Skeletal muscle tissue (tissue), 4 donors: Measurements from ENCODE around the gene WDR33. TPM values are rescaled to one million over a fixed set of nuclear protein-coding genes. Genes with fewer than 3 reads are reported as not detected.

Source experiments
- H3K27ac ChIP-seq: one replicate; pipeline ENCODE4 v1.7.0; 2013; ENCODE audit warnings: mild to moderate bottlenecking, low read depth, low read length, inconsistent platforms
- H3K27me3 ChIP-seq, 3 donors: one replicate each; pipeline ENCODE4 v1.7.0; 2013; ENCODE audit warnings: low read length in 3 of 3; ENCODE audit not compliant: control insufficient read depth in 3 of 3, insufficient read depth in 3 of 3
- H3K36me3 ChIP-seq, 3 donors: one replicate each; pipeline ENCODE4 v1.7.0; 2013; ENCODE audit warnings: low read length in 3 of 3; ENCODE audit not compliant: control insufficient read depth in 3 of 3, insufficient read depth in 3 of 3
- H3K4me1 ChIP-seq, 3 donors: one replicate each; pipeline ENCODE4 v1.7.0; 2013; ENCODE audit warnings: low read length in 3 of 3, mild to moderate bottlenecking in 3 of 3; ENCODE audit not compliant: control insufficient read depth in 3 of 3, insufficient read depth in 3 of 3
- H3K4me3 ChIP-seq, 3 donors: one replicate each; pipeline ENCODE4 v1.7.0; 2013; ENCODE audit warnings: low read length in 3 of 3
- H3K9ac ChIP-seq, 3 donors: one replicate each; pipeline ENCODE4 v1.7.0; 2013; ENCODE audit warnings: low read length in 3 of 3, mild to moderate bottlenecking in 3 of 3, moderate library complexity in 2 of 3, low read depth in 1 of 3
- H3K9me3 ChIP-seq, 3 donors: one replicate each; pipeline ENCODE4 v1.7.0; 2013; ENCODE audit warnings: low read length in 3 of 3; ENCODE audit not compliant: control insufficient read depth in 3 of 3
- total RNA-seq: library from RNA; depleted of rRNA; stranded (reverse); fragments of >200 nt; gene quantifications from one replicate; pipeline ENCODE4 v1.2.3, GENCODE V29; 2014
- donor health status: Osteomylitis.

Gene WDR33
- 41.2 TPM for total RNA-seq

- Histone ChIP-seq H3K27me3 (no peaks in the 10 kb centered on the region), H3K36me3 (no peaks in the 10 kb centered on the region), H3K27ac (peak within 1 kb of the TSS; percentile 95), H3K9ac (peak within 1 kb of the TSS; percentile 83 to 98 (median 96)), H3K4me1 (peaks cover 11 to 24% (median 22%) of the 10 kb centered on the region in 3 donors), H3K4me3 (peak within 1 kb of the TSS; percentile 76 to 87 (median 84)), H3K9me3 (no peaks in the 10 kb centered on the region)
Observed at GRCh38 chr2:127810619-127811396, at the start of gene WDR33. Gene WDR33 (minus strand): TSS chr2:127811171. CDS start chr2:127770981, 40,190 bp downstream.

GRCh38 chr2:127860130-127860529, 49.2 kb upstream of the WDR33 start:
- Histone ChIP-seq H3K36me3 (peaks cover 17 to 20% (median 18%) of the 10 kb centered on the region in 3 donors), H3K4me3 (no peak overlapping the region), H3K4me1 (peaks cover 15 to 18% (median 16%) of the 10 kb centered on the region in 3 donors), H3K27me3 (no peaks in the 10 kb centered on the region), H3K9ac (no peak overlapping the region), H3K9me3 (no peaks in the 10 kb centered on the region), H3K27ac (peak overlapping the region; percentile 1)

- Histone ChIP-seq H3K27ac (peak overlapping the region; percentile 1), H3K4me3 (no peak overlapping the region), H3K9ac (no peak overlapping the region), H3K4me1 (peaks cover 15 to 18% (median 16%) of the 10 kb centered on the region in 3 donors), H3K9me3 (no peaks in the 10 kb centered on the region), H3K36me3 (peaks cover 13 to 16% (median 14%) of the 10 kb centered on the region in 3 donors), H3K27me3 (no peaks in the 10 kb centered on the region)
Observed at GRCh38 chr2:127859712-127860085, 48.7 kb upstream of the WDR33 start.

- Histone ChIP-seq H3K9ac (peak overlapping the region; percentile 87 to 94 (median 93)), H3K4me3 (peak overlapping the region; percentile 95 to 98 (median 96)), H3K27me3 (no peaks in the 10 kb centered on the region), H3K9me3 (no peaks in the 10 kb centered on the region), H3K36me3 (peaks cover 2 to 6% (median 2%) of the 10 kb centered on the region in 3 donors), H3K4me1 (peaks cover 15 to 18% (median 16%) of the 10 kb centered on the region in 3 donors), H3K27ac (peak overlapping the region; percentile 65)
Observed at GRCh38 chr2:127857265-127857808, 46.4 kb upstream of the WDR33 start.

- Histone ChIP-seq H3K4me1 (peaks cover 9 to 12% (median 11%) of the 10 kb centered on the region in 3 donors), H3K4me3 (no peak overlapping the region), H3K9ac (no peak overlapping the region), H3K9me3 (no peaks in the 10 kb centered on the region), H3K27ac (no peak overlapping the region), H3K36me3 (peaks cover 13 to 24% (median 23%) of the 10 kb centered on the region in 3 donors), H3K27me3 (no peaks in the 10 kb centered on the region)
Observed at GRCh38 chr2:127853671-127854070, 42.7 kb upstream of the WDR33 start.

- H3K9me3 ChIP-seq, result no peaks in the 10 kb centered on the region
- H3K27ac ChIP-seq, result no peak overlapping the region
- H3K36me3 ChIP-seq, result peaks cover 16 to 32% (median 30%) of the 10 kb centered on the region in 3 donors
- peaks cover 7 to 12% (median 8%) of the 10 kb centered on the region in 3 donors for H3K4me1 ChIP-seq
- no peaks in the 10 kb centered on the region for H3K27me3 ChIP-seq
- H3K9ac ChIP-seq, result no peak overlapping the region
- H3K4me3 ChIP-seq, result no peak overlapping the region
Observed at GRCh38 chr2:127852388-127852787, 41.4 kb upstream of the WDR33 start.

GRCh38 chr2:127847931-127848330, 37.0 kb upstream of the WDR33 start:
- H3K27me3 ChIP-seq, result no peaks in the 10 kb centered on the region

GRCh38 chr2:127844973-127845372, 34.0 kb upstream of the WDR33 start:
- Histone ChIP-seq H3K9me3 (no peaks in the 10 kb centered on the region), H3K27me3 (no peaks in the 10 kb centered on the region), H3K4me1 (no peaks in the 10 kb centered on the region), H3K27ac (no peak overlapping the region), H3K36me3 (peaks cover 21 to 28% (median 27%) of the 10 kb centered on the region in 3 donors), H3K4me3 (no peak overlapping the region), H3K9ac (no peak overlapping the region)

More at GRCh38 chr2:127847931-127848330, 37.0 kb upstream of the WDR33 start:
- H3K4me3 ChIP-seq, result no peak overlapping the region
- no peak overlapping the region for H3K27ac ChIP-seq
- no peak overlapping the region for H3K9ac ChIP-seq
- peaks cover 30 to 41% (median 40%) of the 10 kb centered on the region in 3 donors for H3K36me3 ChIP-seq
- H3K4me1 ChIP-seq, result no peaks in the 10 kb centered on the region
- no peaks in the 10 kb centered on the region for H3K9me3 ChIP-seq

GRCh38 chr2:127843677-127844076, 32.7 kb upstream of the WDR33 start:
- Histone ChIP-seq H3K9me3 (no peaks in the 10 kb centered on the region), H3K36me3 (peaks cover 16 to 18% (median 18%) of the 10 kb centered on the region in 3 donors), H3K27ac (no peak overlapping the region), H3K4me1 (no peaks in the 10 kb centered on the region), H3K9ac (no peak overlapping the region), H3K4me3 (no peak overlapping the region), H3K27me3 (no peaks in the 10 kb centered on the region)
